Ovary (tissue), 3 donors: ENCODE measurements around the gene NSMF.

Source experiments
- CTCF ChIP-seq, 3 donors: fragments of 450-650 bp in 2 of 3; fragments of 200-600 bp in 1 of 3; IDR thresholded peaks; one replicate each; pipeline versions ENCODE4 v1.5.1 to v1.8.0; 2016 to 2022; ENCODE audit warnings: antibody characterized with exemption in 3 of 3, mild to moderate bottlenecking in 1 of 3
- EP300 ChIP-seq: sonication (generic); formaldehyde crosslinking; IDR thresholded peaks from one replicate; pipeline ENCODE4 v1.6.1; 2017; ENCODE audit warnings: antibody characterized with exemption
- POLR2A ChIP-seq: fragments of 450-650 bp; IDR thresholded peaks from one replicate; pipeline ENCODE4 v1.6.1; 2017; ENCODE audit warnings: antibody characterized with exemption, mild to moderate bottlenecking, moderate library complexity
- donor health status: DM: no; HTN: no; CAD: no.

DNA sequence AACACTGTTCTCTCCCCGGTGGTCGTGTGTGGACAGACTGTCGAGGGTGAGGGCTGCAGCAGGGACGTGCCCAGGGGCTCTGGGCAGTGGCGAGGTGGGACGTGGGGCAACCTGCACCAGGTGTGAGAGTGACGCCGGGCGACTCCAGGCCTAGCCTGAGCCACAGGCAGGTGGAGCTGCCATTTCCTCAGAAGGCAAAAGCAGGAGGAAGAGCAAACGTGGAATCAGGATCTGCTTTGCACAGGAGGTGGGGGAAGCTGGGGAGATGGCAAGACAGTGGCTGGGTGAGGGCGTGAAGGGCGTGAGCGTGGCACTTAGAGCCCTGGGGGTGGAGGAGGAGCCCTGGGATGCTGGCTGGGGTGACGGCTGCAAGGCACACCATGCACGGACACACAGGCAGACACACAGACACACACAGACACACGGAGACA, 39.6 kb upstream of the NSMF start:
- TF ChIP-seq POLR2A (no peak), EP300 (no peak), CTCF (IDR thresholded peaks at IDR 0.05) (no peak)
